ENCODE data around the gene DHX35. TPM values are rescaled to one million over a fixed set of nuclear protein-coding genes. Genes with fewer than 3 reads are reported as not detected.

DHX35 gene
- total and polyA plus RNA-seq, 9 donors: 11.2 to 14.5 (median 12.0) TPM

DNA sequence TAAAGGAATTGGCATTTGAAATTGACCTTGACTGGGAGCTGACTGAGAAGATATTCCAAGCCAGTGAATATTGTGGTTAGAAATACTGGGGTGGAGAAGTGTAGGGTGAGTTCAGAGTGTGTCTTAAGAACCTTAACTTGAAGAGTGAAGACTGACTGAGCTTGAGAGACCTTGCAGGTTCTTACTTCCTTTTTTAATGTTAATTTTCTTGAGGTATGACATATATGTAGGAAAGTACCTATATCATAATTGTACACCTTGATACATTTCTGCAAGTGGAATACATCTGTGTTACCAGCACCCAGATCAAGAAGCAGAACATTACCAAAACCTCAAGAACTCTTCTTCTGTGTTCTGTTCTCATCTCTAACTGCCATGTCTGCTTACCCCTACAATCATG, 11.0 kb downstream of the DHX35 start:
- no peak for DNase-seq
- no peaks in the 10 kb centered on the region for H3K9me3 ChIP-seq
- no peaks in the 10 kb centered on the region for H3K27me3 ChIP-seq
- no peak overlapping the region for H3K27ac ChIP-seq
- no peak overlapping the region for H3K4me3 ChIP-seq
- TF ChIP-seq CTCF (IDR thresholded peaks at IDR 0.05) (no peak), EP300 (IDR thresholded peaks at IDR 0.05) (no peak), POLR2A (IDR thresholded peaks at IDR 0.05) (no peak)
- intact Hi-C loops (cut with DNase I): no loop called here
- peaks cover 4% of the 10 kb centered on the region for H3K4me1 ChIP-seq (ENCODE audit: insufficient read depth)
- H3K36me3 ChIP-seq: no peaks in the 10 kb centered on the region

- no peak overlapping the region for H3K27ac ChIP-seq
- peaks cover 4% of the 10 kb centered on the region for H3K4me1 ChIP-seq (ENCODE audit: insufficient read depth)
- no peak for TF ChIP-seq POLR2A (IDR thresholded peaks at IDR 0.05)
- TF ChIP-seq EP300 (IDR thresholded peaks at IDR 0.05): no peak
- no peak for TF ChIP-seq CTCF (IDR thresholded peaks at IDR 0.05)
- no peaks in the 10 kb centered on the region for H3K36me3 ChIP-seq
- H3K27me3 ChIP-seq: no peaks in the 10 kb centered on the region
- no peak overlapping the region for H3K4me3 ChIP-seq
- no peaks in the 10 kb centered on the region for H3K9me3 ChIP-seq
- peak; percentile 31 to 52 (median 44) for DNase-seq
- 16 to 52% (median 27%) methylated on average over 5 of the region's 5 CpGs for WGBS, 3 donors
- intact Hi-C loops (cut with DNase I): no loop called here
Measured at GRCh38 chr20:38973645-38974044, 11.5 kb downstream of the DHX35 start.

- peaks cover 4% of the 10 kb centered on the region for H3K4me1 ChIP-seq (ENCODE audit: insufficient read depth)
- WGBS, 3 donors: 52 to 60% (median 57%) methylated on average over 2 of the region's 2 CpGs
- H3K9me3 ChIP-seq: no peaks in the 10 kb centered on the region
- no peak overlapping the region for H3K4me3 ChIP-seq
- DNase-seq: no peak
- TF ChIP-seq CTCF (IDR thresholded peaks at IDR 0.05) (no peak), EP300 (IDR thresholded peaks at IDR 0.05) (no peak), POLR2A (IDR thresholded peaks at IDR 0.05) (no peak)
- intact Hi-C loops (cut with DNase I): no loop called here
- H3K27me3 ChIP-seq: no peaks in the 10 kb centered on the region
- no peak overlapping the region for H3K27ac ChIP-seq
- H3K36me3 ChIP-seq: no peaks in the 10 kb centered on the region
Measured at GRCh38 chr20:38975539-38976120, 13.5 kb downstream of the DHX35 start.

GRCh38 chr20:38979434-38979833, 17.3 kb downstream of the DHX35 start:
- intact Hi-C loops (cut with DNase I): no loop called here
- TF ChIP-seq EP300 (IDR thresholded peaks at IDR 0.05) (no peak), POLR2A (IDR thresholded peaks at IDR 0.05) (no peak), CTCF (IDR thresholded peaks at IDR 0.05) (no peak)
- Histone ChIP-seq H3K27ac (no peak overlapping the region), H3K36me3 (no peaks in the 10 kb centered on the region), H3K9me3 (no peaks in the 10 kb centered on the region), H3K27me3 (no peaks in the 10 kb centered on the region), H3K4me1 (ENCODE audit: insufficient read depth) (no peaks in the 10 kb centered on the region), H3K4me3 (no peak overlapping the region)
- 92 to 95% (median 93%) methylated on average over 2 of the region's 2 CpGs for WGBS, 3 donors
- no peak for DNase-seq

All from ovary (tissue), 9 donors.